Activated CD8-positive, alpha-beta T cell treated with anti-CD3 and anti-CD28 coated beads for 36 hours (primary cell): Measurements from ENCODE around the gene MIGA1. TPM values are rescaled to one million over a fixed set of nuclear protein-coding genes. Genes with fewer than 3 reads are reported as not detected.
A peak's percentile ranks its signal among the peaks of the same experiment; 100 is the strongest.

Experiments used
- ATAC-seq: fragments of 200-7000 bp; cut with Tn5 transposase; one replicate; pipeline ENCODE4 v1.10.0; 2021; ENCODE audit warnings: mild to moderate bottlenecking, moderate library complexity
- CTCF ChIA-PET: fragments of 350-600 bp; sonication (Branson Sonifier 250); formaldehyde crosslinking; loops from one replicate; lab custom pipeline; 2021; ENCODE audit warnings: antibody characterized with exemption; lab: Charles Lee
- POLR2A ChIA-PET: fragments of 350-600 bp; sonication (Branson Sonifier 250); formaldehyde crosslinking; loops from one replicate; lab custom pipeline; 2021; ENCODE audit warnings: antibody characterized with exemption; lab: Charles Lee
- DNase-seq: peaks from one replicate; pipeline ENCODE4 v3.0.0-alpha.2; 2020
- H3K27ac Mint-ChIP-seq: one replicate; pipeline ENCODE4 v1.8.0; 2021; ENCODE audit warnings: mild to moderate bottlenecking, mixed read lengths
- H3K27me3 Mint-ChIP-seq: one replicate; pipeline ENCODE4 v1.8.0; 2021; ENCODE audit warnings: mixed read lengths
- H3K36me3 Mint-ChIP-seq: one replicate; pipeline ENCODE4 v1.8.0; 2021; ENCODE audit warnings: low read depth, mixed read lengths
- H3K4me1 Mint-ChIP-seq: one replicate; pipeline ENCODE4 v1.8.0; 2021; ENCODE audit warnings: low read depth, mixed read lengths
- H3K4me3 Mint-ChIP-seq: one replicate; pipeline ENCODE4 v1.8.0; 2021; ENCODE audit warnings: mild to moderate bottlenecking, moderate library complexity, mixed read lengths
- H3K9me3 Mint-ChIP-seq: one replicate; pipeline ENCODE4 v1.8.0; 2021; ENCODE audit warnings: mixed read lengths
- intact Hi-C: fragments of 100-400 bp; cut with micrococcal nuclease; formaldehyde crosslinking; loops from one replicate; pipeline ENCODE4 v1.10.0; 2022
- total RNA-seq, 2 experiments: library from RNA; stranded (reverse); gene quantifications; one replicate each; pipeline ENCODE4 v1.2.3, GENCODE V29; 2021
- TF ChIP-seq, protein P1 (sequence below): fragments of 200-600 bp; IDR thresholded peaks from one replicate; pipeline ENCODE4 v1.8.0; 2022; ENCODE audit warnings: antibody characterized with exemption, mild to moderate bottlenecking

The MIGA1 gene
- total RNA-seq, 2 experiments from 2014 or later = 8.5 to 9.7 TPM

DNA sequence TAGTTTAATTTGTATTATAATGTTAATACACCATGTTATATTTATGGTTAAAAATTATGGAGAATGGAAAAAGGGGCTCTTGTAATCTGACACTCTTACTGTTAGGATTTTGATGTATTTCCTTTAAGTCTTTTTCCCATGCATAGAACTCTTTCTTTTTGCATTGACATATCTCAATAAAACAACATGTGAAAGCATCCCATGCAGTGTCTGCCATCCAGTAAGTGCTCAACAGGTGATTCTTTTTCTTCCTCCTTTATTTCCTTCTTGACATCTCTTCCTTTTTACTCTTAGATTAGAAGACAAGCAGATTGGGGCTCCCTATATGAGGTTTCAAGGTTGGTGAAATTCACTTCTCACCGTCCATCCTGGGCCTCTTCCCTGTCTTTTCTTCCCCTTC lies 111.8 kb downstream of the MIGA1 start:
- ATAC-seq (no peak), DNase-seq (no peak)
- H3K27me3 Mint-ChIP-seq = peaks cover 11% of the 10 kb centered on the region
- no peak overlapping the region for H3K4me3 Mint-ChIP-seq
- intact Hi-C loops = no loop called here
- peaks cover 7% of the 10 kb centered on the region for H3K4me1 Mint-ChIP-seq
- TF ChIP-seq, protein P1, sequence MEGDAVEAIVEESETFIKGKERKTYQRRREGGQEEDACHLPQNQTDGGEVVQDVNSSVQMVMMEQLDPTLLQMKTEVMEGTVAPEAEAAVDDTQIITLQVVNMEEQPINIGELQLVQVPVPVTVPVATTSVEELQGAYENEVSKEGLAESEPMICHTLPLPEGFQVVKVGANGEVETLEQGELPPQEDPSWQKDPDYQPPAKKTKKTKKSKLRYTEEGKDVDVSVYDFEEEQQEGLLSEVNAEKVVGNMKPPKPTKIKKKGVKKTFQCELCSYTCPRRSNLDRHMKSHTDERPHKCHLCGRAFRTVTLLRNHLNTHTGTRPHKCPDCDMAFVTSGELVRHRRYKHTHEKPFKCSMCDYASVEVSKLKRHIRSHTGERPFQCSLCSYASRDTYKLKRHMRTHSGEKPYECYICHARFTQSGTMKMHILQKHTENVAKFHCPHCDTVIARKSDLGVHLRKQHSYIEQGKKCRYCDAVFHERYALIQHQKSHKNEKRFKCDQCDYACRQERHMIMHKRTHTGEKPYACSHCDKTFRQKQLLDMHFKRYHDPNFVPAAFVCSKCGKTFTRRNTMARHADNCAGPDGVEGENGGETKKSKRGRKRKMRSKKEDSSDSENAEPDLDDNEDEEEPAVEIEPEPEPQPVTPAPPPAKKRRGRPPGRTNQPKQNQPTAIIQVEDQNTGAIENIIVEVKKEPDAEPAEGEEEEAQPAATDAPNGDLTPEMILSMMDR = no peak
- ChIA-PET CTCF (no interaction called here), POLR2A (no interaction called here)
- no peaks in the 10 kb centered on the region for H3K9me3 Mint-ChIP-seq
- H3K36me3 Mint-ChIP-seq = no peaks in the 10 kb centered on the region
- H3K27ac Mint-ChIP-seq = no peak overlapping the region

DNA sequence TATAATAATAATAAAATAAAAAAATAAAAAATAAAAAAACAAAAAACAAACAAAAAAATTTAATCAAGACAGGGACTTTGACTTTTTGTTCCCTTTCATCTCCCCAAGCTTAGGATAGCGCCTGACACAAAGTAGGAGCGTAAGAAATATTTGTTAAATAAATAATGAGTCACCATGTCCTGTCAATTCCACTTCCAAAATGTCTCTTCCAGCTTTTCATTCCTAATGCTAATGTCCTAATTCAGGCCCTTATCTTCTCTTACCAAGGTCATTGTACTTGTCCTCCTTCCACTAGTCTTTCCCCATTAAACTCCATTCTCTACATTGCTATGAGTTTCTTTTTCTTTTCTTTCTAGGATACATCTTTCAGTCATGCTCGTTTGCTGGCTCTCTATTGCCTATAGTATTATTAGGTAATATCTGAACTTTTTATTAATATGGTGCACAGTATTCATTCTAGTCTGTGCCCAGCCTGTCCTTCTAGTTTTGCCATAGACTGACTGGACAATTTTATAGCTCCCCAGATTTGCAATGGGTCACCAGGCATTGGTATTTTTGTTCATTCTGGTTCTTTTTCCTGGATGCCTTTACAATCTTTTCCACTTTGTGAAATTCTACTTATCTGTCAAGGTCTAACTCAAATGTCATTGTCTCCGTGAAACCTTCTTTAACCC lies 120.3 kb downstream of the MIGA1 start:
- no peak for DNase-seq
- Mint-ChIP-seq H3K27me3 (no peaks in the 10 kb centered on the region), H3K27ac (no peak overlapping the region), H3K36me3 (no peaks in the 10 kb centered on the region), H3K9me3 (no peaks in the 10 kb centered on the region), H3K4me3 (no peak overlapping the region), H3K4me1 (no peaks in the 10 kb centered on the region)
- ChIA-PET POLR2A (no interaction called here), CTCF (interaction anchor here (0.8 to 1.6 kb wide), 8 partner anchors 10 to 123 kb away, joined by 3 to 4 read pairs (median 3); no protein-coding TSS in a partner anchor)
- ATAC-seq = no peak
- intact Hi-C loops = no loop called here
- TF ChIP-seq, protein P1 = no peak

DNA sequence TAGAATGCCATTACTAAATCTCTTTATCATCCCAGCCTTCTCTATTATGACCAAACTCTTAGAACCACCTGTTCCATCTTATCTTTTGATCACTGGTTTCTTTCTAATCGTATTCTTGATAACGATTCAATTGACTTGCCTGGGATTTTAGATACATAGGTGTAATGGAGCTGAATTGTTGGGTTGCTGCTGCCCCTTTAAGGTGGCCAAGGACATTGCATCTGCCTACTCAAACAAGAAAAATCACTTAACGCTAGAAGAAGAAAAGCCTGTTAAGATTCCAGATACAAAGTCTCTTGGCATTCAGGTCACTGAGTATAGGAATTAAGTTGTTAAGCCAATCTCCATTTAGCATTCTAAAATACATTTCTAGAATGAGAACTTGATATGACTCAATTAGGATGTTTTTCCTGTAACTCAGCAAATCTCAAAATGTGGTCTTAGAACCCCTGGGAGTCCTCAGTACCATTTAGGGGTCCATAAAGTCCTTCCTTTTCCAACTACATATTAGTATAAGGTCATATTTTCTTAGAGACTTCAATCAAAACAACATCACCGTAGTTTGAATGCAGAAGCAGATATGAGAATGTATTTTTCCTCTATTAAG lies 121.3 kb downstream of the MIGA1 start:
- H3K27me3 Mint-ChIP-seq = no peaks in the 10 kb centered on the region
- no peaks in the 10 kb centered on the region for H3K4me1 Mint-ChIP-seq
- H3K4me3 Mint-ChIP-seq = no peak overlapping the region
- H3K27ac Mint-ChIP-seq = no peak overlapping the region
- ChIA-PET CTCF (interaction anchor here (0.8 to 1.6 kb wide), 7 partner anchors 11 to 124 kb away, joined by 3 to 4 read pairs (median 3); partner anchors contain the start of gene MIGA1), POLR2A (no interaction called here)
- TF ChIP-seq, protein P1 = peak; percentile 65
- no peaks in the 10 kb centered on the region for H3K36me3 Mint-ChIP-seq
- peak; percentile 41 for DNase-seq
- intact Hi-C loops = no loop called here
- no peaks in the 10 kb centered on the region for H3K9me3 Mint-ChIP-seq
- no peak for ATAC-seq

DNA sequence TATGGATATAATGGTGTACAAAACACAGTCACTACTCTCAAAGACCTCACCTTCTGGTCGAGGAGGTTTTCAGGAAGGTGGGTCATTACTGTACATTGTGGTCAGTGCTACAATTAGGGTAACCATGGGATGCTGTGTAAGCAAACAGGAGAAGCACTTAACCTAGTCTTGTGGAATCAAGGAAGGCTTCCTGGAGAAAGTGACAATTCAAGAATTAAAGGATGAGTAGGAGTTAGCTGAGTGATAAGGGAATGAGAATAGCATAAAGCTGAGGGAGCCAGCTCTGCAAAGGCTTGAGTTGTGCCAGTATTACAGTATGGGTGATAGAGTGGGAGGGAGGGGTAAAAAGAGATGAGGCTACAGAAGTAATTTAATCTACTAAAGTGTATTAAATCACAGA lies 126.2 kb downstream of the MIGA1 start:
- no peaks in the 10 kb centered on the region for H3K36me3 Mint-ChIP-seq
- H3K9me3 Mint-ChIP-seq = no peaks in the 10 kb centered on the region
- ATAC-seq (no peak), DNase-seq (no peak)
- TF ChIP-seq, protein P1 = no peak
- CTCF ChIA-PET = no interaction called here
- no peaks in the 10 kb centered on the region for H3K27me3 Mint-ChIP-seq
- POLR2A ChIA-PET = no interaction called here
- no peaks in the 10 kb centered on the region for H3K4me1 Mint-ChIP-seq
- intact Hi-C loops = no loop called here
- H3K27ac Mint-ChIP-seq = no peak overlapping the region
- H3K4me3 Mint-ChIP-seq = no peak overlapping the region

DNA sequence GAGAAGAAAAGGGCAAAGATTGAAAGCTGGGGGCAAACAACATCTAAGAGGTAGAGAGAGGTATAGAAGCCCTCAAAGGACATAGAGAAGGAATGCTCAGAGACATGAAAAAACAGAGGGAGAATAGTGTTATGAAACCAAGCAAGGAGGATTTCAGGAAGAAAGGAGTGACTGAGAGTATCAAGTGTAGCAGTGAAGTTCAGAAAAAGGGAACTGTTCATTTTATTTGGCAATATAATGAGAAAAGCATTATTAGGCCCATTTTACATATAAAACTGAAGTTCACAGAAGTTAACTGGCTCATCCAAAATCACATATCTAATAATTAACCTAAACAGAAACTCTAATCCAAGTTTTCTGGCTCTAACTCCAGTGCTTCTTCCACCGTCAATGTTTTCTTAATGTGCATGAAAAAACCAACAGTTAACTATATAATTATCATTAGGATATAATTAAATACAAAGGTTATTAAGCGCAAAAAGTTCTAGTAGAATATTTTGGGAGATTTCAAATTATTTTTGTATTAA lies 126.6 kb downstream of the MIGA1 start:
- ATAC-seq (no peak), DNase-seq (no peak)
- H3K9me3 Mint-ChIP-seq = no peaks in the 10 kb centered on the region
- ChIA-PET POLR2A (no interaction called here), CTCF (no interaction called here)
- H3K4me1 Mint-ChIP-seq = no peaks in the 10 kb centered on the region
- H3K4me3 Mint-ChIP-seq = no peak overlapping the region
- TF ChIP-seq, protein P1 = no peak
- no peaks in the 10 kb centered on the region for H3K27me3 Mint-ChIP-seq
- intact Hi-C loops = no loop called here
- H3K27ac Mint-ChIP-seq = no peak overlapping the region
- no peaks in the 10 kb centered on the region for H3K36me3 Mint-ChIP-seq
